ENCODE data around the gene FAM131A. TPM values are rescaled to one million over a fixed set of nuclear protein-coding genes. Genes with fewer than 3 reads are reported as not detected.

The FAM131A gene
- polyA plus RNA-seq, 1 donor (not counting 4 experiments of a cell fraction or from before 2014, with no cell fraction given), result 10.8 TPM

GRCh38 chr3:184379358-184380184 is 42.2 kb downstream of the FAM131A start, which contains the start of gene CHRD:
CHRD (plus strand) TSS chr3:184380054; CDS start chr3:184380319, 265 bp downstream.
- no peaks in the 10 kb centered on the region for H3K79me2 ChIP-seq (ENCODE audit: control insufficient read depth, insufficient read depth, low read length)
- no peak within 1 kb of the TSS for H2AFZ ChIP-seq (ENCODE audit: control insufficient read depth, low read length)
- H3K9me3 ChIP-seq (ENCODE audit: control insufficient read depth, low read depth, low read length), result no peaks in the 10 kb centered on the region
- no peaks in the 10 kb centered on the region for H3K9me1 ChIP-seq (ENCODE audit: control insufficient read depth, extremely low read depth, insufficient read depth, low read length)
- TF ChIP-seq EZH2 (IDR thresholded peaks at IDR 0.05; ENCODE audit: low read length), result peak; percentile 94
- TF ChIP-seq CTCF (optimal IDR thresholded peaks at IDR 0.05 in 1 of 3, IDR thresholded peaks at IDR 0.05 in 1 of 3, conservative IDR thresholded peaks at IDR 0.05 in 1 of 3; ENCODE audit: extremely low read depth in 1 of 3, insufficient read depth in 2 of 3, low read length in 3 of 3), result no peak
- peak within 1 kb of the TSS in 1 of 3 experiments; percentile 46 for H3K4me3 ChIP-seq (ENCODE audit: control insufficient read depth in 2 of 3, extremely low read depth in 1 of 3, insufficient read depth in 2 of 3, low read depth in 1 of 3, low read length in 3 of 3)
- no peaks in the 10 kb centered on the region for H3K4me1 ChIP-seq (ENCODE audit: control insufficient read depth, extremely low read depth, insufficient read depth, low read length)
- H3K36me3 ChIP-seq (ENCODE audit: control insufficient read depth in 2 of 2, extremely low read depth in 1 of 2, insufficient read depth in 2 of 2, low read length in 2 of 2), result no peaks in the 10 kb centered on the region
- FAIRE-seq (no peak), DNase-seq (ENCODE audit: low read depth, low spot score) (no peak)
- peak within 1 kb of the TSS; percentile 48 for H3K4me2 ChIP-seq (ENCODE audit: control insufficient read depth, extremely low read depth, insufficient read depth, low read depth, low read length)
- H4K20me1 ChIP-seq (ENCODE audit: control insufficient read depth, extremely low read depth, insufficient read depth, low read length), result no peaks in the 10 kb centered on the region
- H3K27ac ChIP-seq (ENCODE audit: control insufficient read depth, insufficient read depth, low read length), result no peak within 1 kb of the TSS
- H3K9ac ChIP-seq (ENCODE audit: control insufficient read depth, extremely low read depth, insufficient read depth, low read length), result no peak within 1 kb of the TSS
- H3K27me3 ChIP-seq (ENCODE audit: control insufficient read depth, extremely low read depth, insufficient read depth, low read length), result peaks cover 81% of the 10 kb centered on the region
- dilution Hi-C loops (cut with MboI; ENCODE audit: extremely low pct_ligation_motif_present, low sequenced_read_pairs), result no loop called here

- Histone ChIP-seq H4K20me1 (ENCODE audit: control insufficient read depth, extremely low read depth, insufficient read depth, low read length) (no peaks in the 10 kb centered on the region), H3K9me1 (ENCODE audit: control insufficient read depth, extremely low read depth, insufficient read depth, low read length) (no peaks in the 10 kb centered on the region), H3K4me1 (ENCODE audit: control insufficient read depth, extremely low read depth, insufficient read depth, low read length) (no peaks in the 10 kb centered on the region), H3K27ac (ENCODE audit: control insufficient read depth, insufficient read depth, low read length) (no peak overlapping the region), H3K79me2 (ENCODE audit: control insufficient read depth, insufficient read depth, low read length) (no peaks in the 10 kb centered on the region), H3K27me3 (ENCODE audit: control insufficient read depth, extremely low read depth, insufficient read depth, low read length) (peaks cover 75% of the 10 kb centered on the region), H3K9me3 (ENCODE audit: control insufficient read depth, low read depth, low read length) (no peaks in the 10 kb centered on the region), H3K4me2 (ENCODE audit: control insufficient read depth, extremely low read depth, insufficient read depth, low read depth, low read length) (peak overlapping the region; percentile 16), H3K4me3 (ENCODE audit: control insufficient read depth in 2 of 3, extremely low read depth in 1 of 3, insufficient read depth in 2 of 3, low read depth in 1 of 3, low read length in 3 of 3) (peak overlapping the region in 1 of 3 experiments; percentile 46), H3K9ac (ENCODE audit: control insufficient read depth, extremely low read depth, insufficient read depth, low read length) (no peak overlapping the region), H3K36me3 (ENCODE audit: control insufficient read depth in 2 of 2, extremely low read depth in 1 of 2, insufficient read depth in 2 of 2, low read length in 2 of 2) (no peaks in the 10 kb centered on the region), H2AFZ (ENCODE audit: control insufficient read depth, low read length) (no peak overlapping the region)
- TF ChIP-seq EZH2 (IDR thresholded peaks at IDR 0.05; ENCODE audit: low read length), result no peak
- dilution Hi-C loops (cut with MboI; ENCODE audit: extremely low pct_ligation_motif_present, low sequenced_read_pairs), result no loop called here
- DNase-seq (ENCODE audit: low read depth, low spot score) (no peak), FAIRE-seq (no peak)
Measured at GRCh38 chr3:184380185-184380626, 42.8 kb downstream of the FAM131A start.
